ENCODE data around the gene THAP6. TPM values are rescaled to one million over a fixed set of nuclear protein-coding genes. Genes with fewer than 3 reads are reported as not detected.

The THAP6 gene
- total and polyA plus RNA-seq, 4 experiments from 2014 or later: 12.9 to 43.4 (median 25.8) TPM

- no peaks in the 10 kb centered on the region for H3K9me3 ChIP-seq (ENCODE audit: control insufficient read depth in 1 of 2, low read length in 2 of 2)
- Mint-ChIP-seq H3K4me1 (peaks cover 0 to 4% (median 0%) of the 10 kb centered on the region in 4 donors), H3K27ac (no peak overlapping the region), H3K4me3 (no peak overlapping the region), H3K27me3 (peaks cover under 1 to 11% of the 10 kb centered on the region in 2 donors), H3K36me3 (no peaks in the 10 kb centered on the region), H3K9me3 (no peaks in the 10 kb centered on the region)
- ChIA-PET CTCF (ENCODE audit: partially characterized antibody) (interaction anchor here (1.0 to 2.3 kb wide), 2 partner anchors 9 to 281 kb away, joined by 3 to 14 read pairs; no protein-coding TSS in a partner anchor), POLR2A (ENCODE audit: partially characterized antibody) (no interaction called here)
- no peaks in the 10 kb centered on the region for H3K27me3 ChIP-seq (ENCODE audit: insufficient read depth, low read length)
- no peak for DNase-seq
- no peak overlapping the region for H3K4me3 ChIP-seq (ENCODE audit: low read length in 2 of 2)
- H3K4me1 ChIP-seq (ENCODE audit: insufficient read depth, low read length): no peaks in the 10 kb centered on the region
- no peak overlapping the region for H3K27ac ChIP-seq (ENCODE audit: low read depth, low read length)
- no peaks in the 10 kb centered on the region for H3K36me3 ChIP-seq (ENCODE audit: insufficient read depth, low read length)
- intact Hi-C loops (cut with micrococcal nuclease): no loop called here
Observed at GRCh38 chr4:75566911-75567310, 52.6 kb downstream of the THAP6 start.

GRCh38 chr4:75567725-75568124 lies 53.5 kb downstream of the THAP6 start:
- Mint-ChIP-seq H3K27me3 (peaks cover 2 to 9% of the 10 kb centered on the region in 2 donors), H3K27ac (no peak overlapping the region), H3K36me3 (no peaks in the 10 kb centered on the region), H3K9me3 (no peaks in the 10 kb centered on the region), H3K4me1 (peaks cover 0 to 4% (median 0%) of the 10 kb centered on the region in 4 donors), H3K4me3 (no peak overlapping the region)
- Histone ChIP-seq H3K9me3 (ENCODE audit: control insufficient read depth in 1 of 2, low read length in 2 of 2) (no peaks in the 10 kb centered on the region), H3K27ac (ENCODE audit: low read depth, low read length) (no peak overlapping the region), H3K36me3 (ENCODE audit: insufficient read depth, low read length) (no peaks in the 10 kb centered on the region), H3K4me1 (ENCODE audit: insufficient read depth, low read length) (no peaks in the 10 kb centered on the region), H3K4me3 (ENCODE audit: low read length in 2 of 2) (no peak overlapping the region), H3K27me3 (ENCODE audit: insufficient read depth, low read length) (no peaks in the 10 kb centered on the region)
- CTCF ChIA-PET (ENCODE audit: partially characterized antibody): interaction anchor here (1.9 to 2.3 kb wide), 2 partner anchors 10 to 280 kb away, joined by 4 to 14 read pairs; no protein-coding TSS in a partner anchor
- POLR2A ChIA-PET (ENCODE audit: partially characterized antibody): no interaction called here
- intact Hi-C loops (cut with micrococcal nuclease): no loop called here
- DNase-seq: no peak

Other genes with a start within 250 kb of the THAP6 start
- 10 to 100 TPM; 36.6 to 40.9 TPM for gene RCHY1, start 70 bp upstream of the THAP6 start, total RNA-seq
- 10 to 100 TPM; 26.4 to 40.7 TPM for gene RCHY1, start 70 bp upstream of the THAP6 start, polyA plus RNA-seq
- not detected for gene ODAPH, start 41.6 kb downstream of the THAP6 start, total RNA-seq
- not detected for gene ODAPH, start 41.6 kb downstream of the THAP6 start, polyA plus RNA-seq
- under 1 TPM; 0.35 to 0.39 TPM for gene CDKL2, start 116.1 kb downstream of the THAP6 start, total RNA-seq
- under 1 TPM; 0.32 to 0.37 TPM for gene CDKL2, start 116.1 kb downstream of the THAP6 start, polyA plus RNA-seq
- 100 to 1,000 TPM; 150 to 165 TPM for gene G3BP2, start 158.9 kb downstream of the THAP6 start, total RNA-seq
- gene G3BP2, start 158.9 kb downstream of the THAP6 start, polyA plus RNA-seq: 100 to 1,000 TPM; 118 to 125 TPM
- 10 to 100 TPM; 48.6 to 49.4 TPM for gene USO1, start 210.1 kb downstream of the THAP6 start, total RNA-seq
- gene USO1, start 210.1 kb downstream of the THAP6 start, polyA plus RNA-seq: 10 to 100 TPM; 31.9 to 35.4 TPM